ENCODE data around the gene DCTN2.

The DCTN2 gene

GRCh38 chr12:57546438-57547287 is at the start of gene DCTN2:
Gene DCTN2, minus strand, starts transcription at chr12:57547192. Its CDS starts 129 bp downstream, at chr12:57547063.
- in situ Hi-C loops (cut with HindIII; ENCODE audit: low sequenced_read_pairs): no loop called here

- in situ Hi-C loops (cut with HindIII; ENCODE audit: low sequenced_read_pairs): no loop called here
Measured at GRCh38 chr12:57593187-57593586, 46.2 kb upstream of the DCTN2 start.

DNA sequence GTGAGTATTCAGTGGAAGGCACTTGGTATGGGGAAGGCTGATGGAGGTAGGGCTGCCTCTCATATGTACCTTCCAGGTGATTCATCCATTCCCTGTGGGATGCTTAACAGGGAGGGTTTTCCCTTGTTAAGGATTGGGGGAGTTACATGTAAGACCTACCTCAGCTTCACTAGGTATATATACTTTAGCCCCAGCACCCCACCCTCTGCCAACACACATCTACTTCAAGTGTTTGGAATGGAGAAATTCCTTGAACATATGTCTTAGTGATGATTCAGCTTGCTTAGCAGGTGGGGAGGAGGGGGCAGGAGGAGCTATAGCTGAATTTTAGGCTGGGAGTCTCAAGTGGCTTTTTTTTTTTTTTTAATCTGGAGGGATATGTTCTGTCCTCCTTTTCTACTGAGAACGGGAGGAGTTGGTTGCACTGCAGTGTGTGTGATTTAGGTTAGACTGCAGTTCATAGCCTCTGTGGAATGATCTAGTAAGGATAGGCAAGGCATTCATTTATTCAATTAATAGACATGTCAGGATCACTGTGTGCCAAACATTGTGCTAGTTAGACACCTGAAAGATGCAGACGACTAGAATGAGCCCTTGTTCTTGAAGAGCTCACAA is 45.7 kb upstream of the DCTN2 start:
- in situ Hi-C loops (cut with HindIII; ENCODE audit: low sequenced_read_pairs): no loop called here

GRCh38 chr12:57591782-57592325 is 44.9 kb upstream of the DCTN2 start:
- in situ Hi-C loops (cut with HindIII; ENCODE audit: low sequenced_read_pairs): no loop called here

- in situ Hi-C loops (cut with HindIII; ENCODE audit: low sequenced_read_pairs): no loop called here
Measured at GRCh38 chr12:57590864-57591781, 44.1 kb upstream of the DCTN2 start, which contains the start of gene PIP4K2C. Gene PIP4K2C, plus strand, starts transcription at chr12:57591192. Its CDS starts 98 bp downstream, at chr12:57591290.

GRCh38 chr12:57590479-57590863 is 43.5 kb upstream of the DCTN2 start:
- in situ Hi-C loops (cut with HindIII; ENCODE audit: low sequenced_read_pairs): no loop called here

GRCh38 chr12:57588951-57589610 is 42.1 kb upstream of the DCTN2 start:
- in situ Hi-C loops (cut with HindIII; ENCODE audit: low sequenced_read_pairs): loop anchor here (5.0 kb wide), 1 partner anchor 38 kb away; no protein-coding TSS in a partner anchor

- in situ Hi-C loops (cut with HindIII; ENCODE audit: low sequenced_read_pairs): loop anchor here (5.0 kb wide), 1 partner anchor 40 kb away; no protein-coding TSS in a partner anchor
Measured at GRCh38 chr12:57586832-57587429, 39.9 kb upstream of the DCTN2 start.

- in situ Hi-C loops (cut with HindIII; ENCODE audit: low sequenced_read_pairs): loop anchor here (5.0 kb wide), 1 partner anchor 41 kb away; no protein-coding TSS in a partner anchor
Measured at GRCh38 chr12:57586128-57586527, 39.1 kb upstream of the DCTN2 start.

GRCh38 chr12:57585156-57585555 is 38.2 kb upstream of the DCTN2 start:
- in situ Hi-C loops (cut with HindIII; ENCODE audit: low sequenced_read_pairs): loop anchor here (5.0 kb wide), 1 partner anchor 42 kb away; no protein-coding TSS in a partner anchor

GRCh38 chr12:57584690-57585089 is 37.7 kb upstream of the DCTN2 start:
- in situ Hi-C loops (cut with HindIII; ENCODE audit: low sequenced_read_pairs): loop anchor here (5.0 kb wide), 1 partner anchor 43 kb away; no protein-coding TSS in a partner anchor

- in situ Hi-C loops (cut with HindIII; ENCODE audit: low sequenced_read_pairs): no loop called here
Measured at GRCh38 chr12:57584050-57584449, 37.1 kb upstream of the DCTN2 start.

- in situ Hi-C loops (cut with HindIII; ENCODE audit: low sequenced_read_pairs): no loop called here
Measured at GRCh38 chr12:57583008-57583831, 36.2 kb upstream of the DCTN2 start.

DNA sequence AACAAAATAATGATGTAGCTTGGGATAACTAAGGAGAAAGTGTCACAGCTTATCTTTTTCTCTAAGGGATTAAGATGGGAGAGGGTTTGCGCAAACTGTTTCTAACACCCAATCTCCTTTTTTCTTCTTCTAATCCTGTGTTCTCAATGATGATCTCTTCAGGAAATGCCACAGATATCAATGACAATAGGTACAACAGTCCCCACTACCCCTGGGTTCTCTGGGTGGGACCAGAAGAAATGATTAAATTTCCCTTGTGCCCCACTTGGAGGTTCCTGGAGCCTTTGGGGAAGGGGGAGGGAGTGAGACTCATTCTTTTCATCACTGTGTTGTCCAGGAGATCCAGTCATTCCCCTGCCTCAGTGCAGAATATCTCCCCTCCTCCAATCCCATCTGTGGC is 35.4 kb upstream of the DCTN2 start:
- in situ Hi-C loops (cut with HindIII; ENCODE audit: low sequenced_read_pairs): no loop called here

DNA sequence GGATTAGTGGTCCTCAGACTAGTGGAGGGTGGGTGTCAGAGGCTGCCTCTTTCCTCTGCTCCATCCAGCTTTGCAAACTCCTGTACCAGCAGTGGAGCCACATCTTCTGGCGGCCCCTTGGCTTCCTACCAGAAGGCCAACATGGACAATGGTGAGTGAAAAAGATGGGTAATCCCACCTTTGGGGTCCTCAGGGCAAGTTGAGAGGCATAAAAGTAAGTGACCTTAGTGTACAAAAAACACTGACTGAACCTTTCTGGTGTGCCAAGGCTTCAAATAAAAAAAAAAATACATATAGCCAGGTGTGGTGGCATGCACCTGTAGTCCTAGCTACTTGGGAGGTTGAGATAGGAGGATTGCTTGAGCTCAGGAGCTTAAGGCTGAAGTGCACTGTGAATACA is 34.8 kb upstream of the DCTN2 start:
- in situ Hi-C loops (cut with HindIII; ENCODE audit: low sequenced_read_pairs): no loop called here

GRCh38 chr12:57580466-57580795 is 33.4 kb upstream of the DCTN2 start:
- in situ Hi-C loops (cut with HindIII; ENCODE audit: low sequenced_read_pairs): no loop called here

GRCh38 chr12:57579677-57580465 is 32.9 kb upstream of the DCTN2 start:
- in situ Hi-C loops (cut with HindIII; ENCODE audit: low sequenced_read_pairs): no loop called here

GRCh38 chr12:57579011-57579410 is 32.0 kb upstream of the DCTN2 start:
- in situ Hi-C loops (cut with HindIII; ENCODE audit: low sequenced_read_pairs): no loop called here
